Neutrophil (primary cell): ENCODE measurements around the gene GPR39.

Experiments
- H3K27ac ChIP-seq: fragments of 200-600 bp; sonication (generic); 2 replicates; pipeline ENCODE4 v1.5.1; 2016; ENCODE audit warnings: mild to moderate bottlenecking, moderate library complexity
- H3K27me3 ChIP-seq: fragments of 200-600 bp; sonication (generic); 2 replicates; pipeline ENCODE4 v1.6.0; 2016; ENCODE audit warnings: mild to moderate bottlenecking
- H3K36me3 ChIP-seq: fragments of 200-600 bp; sonication (generic); 2 replicates; pipeline ENCODE4 v1.5.1; 2017
- H3K4me1 ChIP-seq, 2 experiments: fragments of 200-600 bp in 1 of 2; sonication (generic) in 1 of 2; 1 replicate in 1 of 2; 2 replicates in 1 of 2; pipeline versions ENCODE4 v1.5.1 to v1.6.1; 2013 to 2016; ENCODE audit warnings: low read depth in 1 of 2, low read length in 1 of 2, mild to moderate bottlenecking in 1 of 2, moderate library complexity in 1 of 2; ENCODE audit not compliant: control insufficient read depth in 1 of 2, insufficient read depth in 1 of 2
- H3K4me3 ChIP-seq, 2 experiments: fragments of 200-600 bp in 1 of 2; sonication (generic) in 1 of 2; 1 replicate in 1 of 2; 2 replicates in 1 of 2; pipeline ENCODE4 v1.5.1; 2013 to 2016; ENCODE audit warnings: low read depth in 1 of 2, low read length in 1 of 2, mild to moderate bottlenecking in 1 of 2, moderate library complexity in 1 of 2
- H3K9me3 ChIP-seq: fragments of 200-600 bp; sonication (generic); 2 replicates; pipeline ENCODE4 v1.5.1; 2016
- CTCF ChIP-seq: fragments of 200-600 bp; sonication (generic); IDR thresholded peaks from 2 replicates; pipeline ENCODE4 v1.5.1; 2016; ENCODE audit warnings: antibody characterized with exemption

Gene GPR39

GRCh38 chr2:132430895-132431294 is 14.3 kb downstream of the GPR39 start:
- TF ChIP-seq CTCF, result no peak
- Histone ChIP-seq H3K27ac (no peak overlapping the region), H3K4me3 (no peak overlapping the region)

GRCh38 chr2:132437852-132438669 is 21.5 kb downstream of the GPR39 start:
- no peak overlapping the region for H3K27ac ChIP-seq
- no peaks in the 10 kb centered on the region for H3K9me3 ChIP-seq
- TF ChIP-seq CTCF, result no peak
- no peak overlapping the region for H3K4me3 ChIP-seq
- no peaks in the 10 kb centered on the region for H3K27me3 ChIP-seq
- no peaks in the 10 kb centered on the region for H3K4me1 ChIP-seq
- no peaks in the 10 kb centered on the region for H3K36me3 ChIP-seq

More at GRCh38 chr2:132430895-132431294, 14.3 kb downstream of the GPR39 start:
- no peaks in the 10 kb centered on the region for H3K36me3 ChIP-seq
- H3K27me3 ChIP-seq, result no peaks in the 10 kb centered on the region
- H3K4me1 ChIP-seq, result no peaks in the 10 kb centered on the region
- no peaks in the 10 kb centered on the region for H3K9me3 ChIP-seq

- Histone ChIP-seq H3K4me1 (no peaks in the 10 kb centered on the region), H3K27me3 (no peaks in the 10 kb centered on the region), H3K36me3 (no peaks in the 10 kb centered on the region), H3K9me3 (no peaks in the 10 kb centered on the region), H3K27ac (no peak overlapping the region), H3K4me3 (no peak overlapping the region)
- no peak for TF ChIP-seq CTCF
Measured at GRCh38 chr2:132438691-132439090, 22.1 kb downstream of the GPR39 start.

GRCh38 chr2:132439703-132440398 is 23.2 kb downstream of the GPR39 start:
- no peaks in the 10 kb centered on the region for H3K4me1 ChIP-seq
- H3K9me3 ChIP-seq, result no peaks in the 10 kb centered on the region
- no peaks in the 10 kb centered on the region for H3K27me3 ChIP-seq
- H3K36me3 ChIP-seq, result no peaks in the 10 kb centered on the region
- H3K4me3 ChIP-seq, result no peak overlapping the region
- no peak for TF ChIP-seq CTCF
- H3K27ac ChIP-seq, result no peak overlapping the region

- Histone ChIP-seq H3K36me3 (no peaks in the 10 kb centered on the region), H3K27me3 (no peaks in the 10 kb centered on the region), H3K4me3 (no peak overlapping the region), H3K9me3 (no peaks in the 10 kb centered on the region), H3K4me1 (no peaks in the 10 kb centered on the region), H3K27ac (no peak overlapping the region)
- TF ChIP-seq CTCF, result no peak
Measured at GRCh38 chr2:132441051-132441450, 24.4 kb downstream of the GPR39 start.
